ENCODE measurements around the gene EIF2B2. TPM values are rescaled to one million over a fixed set of nuclear protein-coding genes. Genes with fewer than 3 reads are reported as not detected.
A peak's percentile ranks its signal among the peaks of the same experiment; 100 is the strongest.

EIF2B2 gene
- total and polyA plus RNA-seq, 9 of the 15 experiments (the other 6 are each of a cell fraction or from before 2014, with no cell fraction given) = 10.6 to 94.1 (median 38.9) TPM

DNA sequence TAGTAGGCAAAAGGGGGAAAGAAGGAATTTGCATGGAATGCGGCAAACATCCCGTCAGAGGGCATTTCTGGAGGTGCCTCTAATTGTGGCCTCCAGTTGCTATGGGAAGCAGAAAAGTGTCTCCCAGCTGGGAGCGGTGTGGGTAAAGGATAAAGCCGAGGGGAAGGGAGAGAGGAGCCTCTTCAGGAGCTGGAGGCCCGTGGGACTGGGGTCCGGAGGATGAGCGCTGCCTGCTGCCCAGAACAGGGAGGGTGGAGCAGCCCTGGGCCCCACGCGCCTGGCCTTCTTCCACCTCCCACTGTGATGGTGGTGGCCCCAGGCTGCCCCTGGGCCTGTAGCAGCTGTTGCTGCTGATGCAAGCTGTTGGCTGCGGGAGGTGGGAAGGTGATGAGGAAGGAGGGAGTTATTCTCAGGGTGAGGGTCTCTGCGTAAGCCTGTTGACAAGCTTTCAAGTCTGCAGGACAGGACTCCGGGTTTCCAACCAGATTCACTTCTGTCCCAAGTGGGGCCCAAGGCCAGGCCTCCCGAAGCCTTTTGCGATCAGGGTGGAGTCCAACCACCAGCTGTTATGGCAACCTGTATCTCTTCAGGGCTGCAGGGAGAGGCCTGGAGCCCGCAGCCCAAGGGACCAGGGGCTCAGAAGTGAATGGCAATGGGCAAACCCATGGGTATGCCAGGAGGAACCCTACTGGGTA, 28.2 kb upstream of the EIF2B2 start:
- H3K27me3 ChIP-seq (ENCODE audit: control insufficient read depth in 2 of 2, insufficient read depth in 2 of 2, low read length in 2 of 2) = no peaks in the 10 kb centered on the region
- intact Hi-C loops (cut with micrococcal nuclease) (no loop called here), in situ Hi-C loops (cut with MboI) (no loop called here)
- no peaks in the 10 kb centered on the region for H3K9me3 ChIP-seq (replicated peaks; ENCODE audit: control insufficient read depth, insufficient read depth, low read depth, low read length)
- FAIRE-seq (no peak), DNase-seq (ENCODE audit: extremely low read depth in 1 of 4, low spot score in 3 of 4) (no peak), ATAC-seq (no peak; the same call in 2 of the 3 replicates)
- 61% methylated on average over 4 of the region's 15 CpGs for WGBS (ENCODE audit: insufficient coverage, low coverage, missing lambda C conversion rate)
- ChIA-PET CTCF (ENCODE audit: low intra/inter-chr PET ratio) (no interaction called here), POLR2A (interaction anchor here (0.5 kb wide), 1 partner anchor 26 kb away, joined by 3 read pairs; no protein-coding TSS in a partner anchor)
- H3K4me1 ChIP-seq (replicated peaks in 1 of 2; ENCODE audit: control insufficient read depth in 2 of 2, insufficient read depth in 2 of 2, low read length in 2 of 2) = peaks cover 0 to 22% of the 10 kb centered on the region in 2 experiments; a peak in 2 of 5 replicates
- H3K4me3 ChIP-seq = no peak overlapping the region
- no TSS peak for BruUV-seq (replicated peaks)
- H3K9ac ChIP-seq (ENCODE audit: insufficient read depth in 1 of 2, low read depth in 2 of 2, low read length in 2 of 2) = 0 out of 4 replicates have a peak overlapping the region, but pooled peaks of 1 of the 2 experiments have one; percentile 13
- H4K20me1 ChIP-seq (replicated peaks; ENCODE audit: control insufficient read depth, insufficient read depth, low read length) = no peaks in the 10 kb centered on the region
- H3K36me3 ChIP-seq (ENCODE audit: control insufficient read depth, insufficient read depth, low read length) = no peaks in the 10 kb centered on the region
- H2AFZ ChIP-seq (ENCODE audit: low read depth, low read length) = no peak overlapping the region
- H3K79me2 ChIP-seq (ENCODE audit: control insufficient read depth, insufficient read depth, low read length) = no peaks in the 10 kb centered on the region
- H3K27ac ChIP-seq (ENCODE audit: extremely low read depth, low read depth, low read length) = no peak overlapping the region
- H3K4me2 ChIP-seq (ENCODE audit: insufficient read depth, low read length) = no peak overlapping the region
- H3K9me1 ChIP-seq (ENCODE audit: control insufficient read depth, insufficient read depth, low read length) = no peaks in the 10 kb centered on the region
- TF ChIP-seq, protein P1, sequence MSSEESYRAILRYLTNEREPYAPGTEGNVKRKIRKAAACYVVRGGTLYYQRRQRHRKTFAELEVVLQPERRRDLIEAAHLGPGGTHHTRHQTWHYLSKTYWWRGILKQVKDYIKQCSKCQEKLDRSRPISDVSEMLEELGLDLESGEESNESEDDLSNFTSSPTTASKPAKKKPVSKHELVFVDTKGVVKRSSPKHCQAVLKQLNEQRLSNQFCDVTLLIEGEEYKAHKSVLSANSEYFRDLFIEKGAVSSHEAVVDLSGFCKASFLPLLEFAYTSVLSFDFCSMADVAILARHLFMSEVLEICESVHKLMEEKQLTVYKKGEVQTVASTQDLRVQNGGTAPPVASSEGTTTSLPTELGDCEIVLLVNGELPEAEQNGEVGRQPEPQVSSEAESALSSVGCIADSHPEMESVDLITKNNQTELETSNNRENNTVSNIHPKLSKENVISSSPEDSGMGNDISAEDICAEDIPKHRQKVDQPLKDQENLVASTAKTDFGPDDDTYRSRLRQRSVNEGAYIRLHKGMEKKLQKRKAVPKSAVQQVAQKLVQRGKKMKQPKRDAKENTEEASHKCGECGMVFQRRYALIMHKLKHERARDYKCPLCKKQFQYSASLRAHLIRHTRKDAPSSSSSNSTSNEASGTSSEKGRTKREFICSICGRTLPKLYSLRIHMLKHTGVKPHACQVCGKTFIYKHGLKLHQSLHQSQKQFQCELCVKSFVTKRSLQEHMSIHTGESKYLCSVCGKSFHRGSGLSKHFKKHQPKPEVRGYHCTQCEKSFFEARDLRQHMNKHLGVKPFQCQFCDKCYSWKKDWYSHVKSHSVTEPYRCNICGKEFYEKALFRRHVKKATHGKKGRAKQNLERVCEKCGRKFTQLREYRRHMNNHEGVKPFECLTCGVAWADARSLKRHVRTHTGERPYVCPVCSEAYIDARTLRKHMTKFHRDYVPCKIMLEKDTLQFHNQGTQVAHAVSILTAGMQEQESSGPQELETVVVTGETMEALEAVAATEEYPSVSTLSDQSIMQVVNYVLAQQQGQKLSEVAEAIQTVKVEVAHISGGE (CRISPR knock-in tag; IDR thresholded peaks at IDR 0.05) = no peak
- no peak for TF ChIP-seq SMAD2 (IDR thresholded peaks at IDR 0.05; ENCODE audit: low read depth, low read length)
- no peak for TF ChIP-seq NR1H2 (CRISPR knock-in tag; IDR thresholded peaks at IDR 0.05)
- no peak for TF ChIP-seq ZNF175 (CRISPR knock-in tag; IDR thresholded peaks at IDR 0.05; ENCODE audit: low read depth)
- TF ChIP-seq E2F3 (CRISPR knock-in tag; IDR thresholded peaks at IDR 0.05) = no peak
- no peak for TF ChIP-seq HEY1 (CRISPR knock-in tag; IDR thresholded peaks at IDR 0.05; ENCODE audit: borderline replicate concordance)
- no peak for TF ChIP-seq ZNF41 (CRISPR knock-in tag; conservative IDR thresholded peaks at IDR 0.05)
- no peak for TF ChIP-seq SMARCA5 (IDR thresholded peaks at IDR 0.05)
- no peak for TF ChIP-seq IRF2 (CRISPR knock-in tag; IDR thresholded peaks at IDR 0.05)
- TF ChIP-seq, protein P2, sequence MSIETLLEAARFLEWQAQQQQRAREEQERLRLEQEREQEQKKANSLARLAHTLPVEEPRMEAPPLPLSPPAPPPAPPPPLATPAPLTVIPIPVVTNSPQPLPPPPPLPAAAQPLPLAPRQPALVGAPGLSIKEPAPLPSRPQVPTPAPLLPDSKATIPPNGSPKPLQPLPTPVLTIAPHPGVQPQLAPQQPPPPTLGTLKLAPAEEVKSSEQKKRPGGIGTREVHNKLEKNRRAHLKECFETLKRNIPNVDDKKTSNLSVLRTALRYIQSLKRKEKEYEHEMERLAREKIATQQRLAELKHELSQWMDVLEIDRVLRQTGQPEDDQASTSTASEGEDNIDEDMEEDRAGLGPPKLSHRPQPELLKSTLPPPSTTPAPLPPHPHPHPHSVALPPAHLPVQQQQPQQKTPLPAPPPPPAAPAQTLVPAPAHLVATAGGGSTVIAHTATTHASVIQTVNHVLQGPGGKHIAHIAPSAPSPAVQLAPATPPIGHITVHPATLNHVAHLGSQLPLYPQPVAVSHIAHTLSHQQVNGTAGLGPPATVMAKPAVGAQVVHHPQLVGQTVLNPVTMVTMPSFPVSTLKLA (conservative IDR thresholded peaks at IDR 0.05) = no peak
- no peak for TF ChIP-seq JUN (IDR thresholded peaks at IDR 0.05; ENCODE audit: borderline replicate concordance, low read depth, low read length)
- no peak for TF ChIP-seq JUN (CRISPR knock-in tag; IDR thresholded peaks at IDR 0.05; ENCODE audit: borderline replicate concordance)
- TF ChIP-seq POLR2B (IDR thresholded peaks at IDR 0.05; ENCODE audit: low read depth, partially characterized antibody) = no peak
- TF ChIP-seq, protein P3, sequence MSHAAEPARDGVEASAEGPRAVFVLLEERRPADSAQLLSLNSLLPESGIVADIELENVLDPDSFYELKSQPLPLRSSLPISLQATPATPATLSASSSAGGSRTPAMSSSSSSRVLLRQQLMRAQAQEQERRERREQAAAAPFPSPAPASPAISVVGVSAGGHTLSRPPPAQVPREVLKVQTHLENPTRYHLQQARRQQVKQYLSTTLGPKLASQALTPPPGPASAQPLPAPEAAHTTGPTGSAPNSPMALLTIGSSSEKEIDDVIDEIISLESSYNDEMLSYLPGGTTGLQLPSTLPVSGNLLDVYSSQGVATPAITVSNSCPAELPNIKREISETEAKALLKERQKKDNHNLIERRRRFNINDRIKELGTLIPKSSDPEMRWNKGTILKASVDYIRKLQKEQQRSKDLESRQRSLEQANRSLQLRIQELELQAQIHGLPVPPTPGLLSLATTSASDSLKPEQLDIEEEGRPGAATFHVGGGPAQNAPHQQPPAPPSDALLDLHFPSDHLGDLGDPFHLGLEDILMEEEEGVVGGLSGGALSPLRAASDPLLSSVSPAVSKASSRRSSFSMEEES (CRISPR knock-in tag; IDR thresholded peaks at IDR 0.05) = no peak
- no peak for TF ChIP-seq NFIX (CRISPR knock-in tag; IDR thresholded peaks at IDR 0.05; ENCODE audit: low read depth)
